H1 (cell line): Measurements from ENCODE around the gene PAEP. TPM values are rescaled to one million over a fixed set of nuclear protein-coding genes. Genes with fewer than 3 reads are reported as not detected.

Experiments used
- CTCF ChIA-PET: fragments of 300-600 bp; sonication (Branson Sonifier 250); formaldehyde crosslinking; loops from one replicate; lab custom pipeline; 2021; ENCODE audit not compliant: partially characterized antibody; lab: Charles Lee
- POLR2A ChIA-PET: fragments of 300-600 bp; sonication (Branson Sonifier 250); formaldehyde crosslinking; loops from one replicate; lab custom pipeline; 2021; ENCODE audit warnings: inconsistent platforms; ENCODE audit not compliant: partially characterized antibody; lab: Charles Lee
- DNase-seq, 2 experiments: peaks; one replicate each; pipeline versions ENCODE4 v3.0.0 to v3.0.0-alpha.2; 2010 to 2022; ENCODE audit warnings: low spot score in 2 of 2, low read depth in 1 of 2, mixed read lengths in 1 of 2
- FAIRE-seq: peaks from 2 replicates; lab custom pipeline; 2011; peaks lifted over from hg19 to GRCh38; lab: Jason Lieb, UNC
- H2AFZ ChIP-seq: 2 replicates; pipeline ENCODE4 v1.8.1; 2012; ENCODE audit warnings: low read length, inconsistent platforms
- H2AK5ac ChIP-seq: 2 replicates; pipeline ENCODE4 v1.6.1; 2013; ENCODE audit warnings: low read depth, low read length
- H2BK120ac ChIP-seq: replicated peaks from 2 replicates; pipeline ENCODE3; 2013; ENCODE audit warnings: low read depth, low read length, inconsistent platforms
- H2BK12ac ChIP-seq: 2 replicates; pipeline ENCODE4 v1.6.1; 2013; ENCODE audit warnings: low read depth, low read length
- H2BK15ac ChIP-seq: 2 replicates; pipeline ENCODE4 v1.6.1; 2013; ENCODE audit warnings: low read length
- H2BK20ac ChIP-seq: 2 replicates; pipeline ENCODE4 v1.6.1; 2013; ENCODE audit warnings: low read length
- H2BK5ac ChIP-seq: 2 replicates; pipeline ENCODE4 v1.6.1; 2013; ENCODE audit warnings: low read depth, low read length
- H3K14ac ChIP-seq: 2 replicates; pipeline ENCODE4 v1.6.1; 2013; ENCODE audit warnings: inconsistent platforms; ENCODE audit not compliant: insufficient read length
- H3K18ac ChIP-seq: 2 replicates; pipeline ENCODE4 v1.6.1; 2013; ENCODE audit warnings: low read length; ENCODE audit errors: extremely low read depth
- H3K23ac ChIP-seq: 2 replicates; pipeline ENCODE4 v1.6.1; 2013; ENCODE audit warnings: inconsistent platforms; ENCODE audit not compliant: insufficient read length
- H3K23me2 ChIP-seq: 2 replicates; pipeline ENCODE4 v1.6.1; 2013; ENCODE audit warnings: low read depth, low read length
- H3K27ac ChIP-seq: 2 replicates; pipeline ENCODE4 v1.6.1; 2011; ENCODE audit warnings: low read depth, low read length, inconsistent platforms
- H3K27me3 ChIP-seq, 4 experiments: replicated peaks in 1 of 4; 1 replicate in 1 of 4; 2 replicates in 3 of 4; pipeline versions ENCODE4 v1.6.1 to v1.8.1; 2011 to 2013; ENCODE audit warnings: low read length in 3 of 4, mild to moderate bottlenecking in 3 of 4, inconsistent platforms in 2 of 4, mixed read lengths in 2 of 4, moderate library complexity in 1 of 4; ENCODE audit not compliant: control insufficient read depth in 3 of 4, insufficient read depth in 3 of 4; ENCODE audit errors: extremely low read depth in 1 of 4
- H3K36me3 ChIP-seq, 4 experiments: 2 replicates each; pipeline versions ENCODE4 v1.6.1 to v1.8.1; 2011 to 2013; ENCODE audit warnings: mild to moderate bottlenecking in 4 of 4, low read length in 3 of 4, moderate library complexity in 2 of 4, control low read depth in 1 of 4, inconsistent platforms in 1 of 4; ENCODE audit not compliant: insufficient read depth in 4 of 4, control insufficient read depth in 2 of 4
- H3K4ac ChIP-seq: replicated peaks from 2 replicates; pipeline ENCODE3; 2013; ENCODE audit warnings: low read length, low read depth, mixed read lengths, inconsistent platforms; ENCODE audit not compliant: insufficient read length
- H3K4me1 ChIP-seq, 4 experiments: replicated peaks in 1 of 4; 1 replicate in 1 of 4; 2 replicates in 3 of 4; pipeline versions ENCODE4 v1.6.1 to v1.8.1; 2011 to 2013; ENCODE audit warnings: low read length in 3 of 4, inconsistent platforms in 2 of 4, mixed read lengths in 1 of 4; ENCODE audit not compliant: insufficient read depth in 4 of 4, control insufficient read depth in 3 of 4
- H3K4me2 ChIP-seq, 2 experiments: 2 replicates each; pipeline versions ENCODE4 v1.6.1 to v1.8.1; 2011 to 2013; ENCODE audit warnings: low read depth in 2 of 2, low read length in 2 of 2, control low read depth in 1 of 2, inconsistent platforms in 1 of 2, mild to moderate bottlenecking in 1 of 2; ENCODE audit not compliant: insufficient read depth in 1 of 2
- H3K4me3 ChIP-seq, 4 experiments: fragments of 200-600, 300-600 bp in 1 of 4; sonication (generic), shearing (Covaris generic), sonication (Bioruptor Twin) in 1 of 4; 2 replicates each; pipeline versions ENCODE4 v1.5.1 to v1.8.1; 2011 to 2016; ENCODE audit warnings: low read length in 4 of 4, low read depth in 3 of 4, control low read depth in 2 of 4, inconsistent platforms in 2 of 4, mild to moderate bottlenecking in 2 of 4, mixed read lengths in 1 of 4, moderate library complexity in 1 of 4; ENCODE audit not compliant: insufficient read depth in 2 of 4; ENCODE audit errors: extremely low read depth in 1 of 4
- H3K56ac ChIP-seq: replicated peaks from 2 replicates; pipeline ENCODE3; 2013; ENCODE audit warnings: low read depth, mild to moderate bottlenecking, mixed read lengths, low read length, inconsistent platforms; ENCODE audit not compliant: insufficient read length
- H3K79me1 ChIP-seq: 2 replicates; pipeline ENCODE4 v1.6.1; 2013; ENCODE audit warnings: low read depth, low read length, control low read depth
- H3K79me2 ChIP-seq, 2 experiments: 2 replicates each; pipeline versions ENCODE4 v1.6.1 to v1.8.1; 2012 to 2013; ENCODE audit warnings: low read length in 2 of 2, mild to moderate bottlenecking in 2 of 2, inconsistent platforms in 1 of 2; ENCODE audit not compliant: insufficient read depth in 2 of 2, control insufficient read depth in 1 of 2
- H3K9ac ChIP-seq, 4 experiments: replicated peaks in 1 of 4; 1 replicate in 1 of 4; 2 replicates in 3 of 4; pipeline versions ENCODE4 v1.6.1 to v1.8.1; 2011 to 2013; ENCODE audit warnings: low read depth in 3 of 4, low read length in 3 of 4, control low read depth in 2 of 4, mild to moderate bottlenecking in 2 of 4, moderate library complexity in 2 of 4, inconsistent platforms in 1 of 4; ENCODE audit errors: extremely low read depth in 1 of 4
- H3K9me3 ChIP-seq, 2 experiments: 2 replicates each; pipeline versions ENCODE4 v1.6.1 to v1.8.1; 2012 to 2013; ENCODE audit warnings: mild to moderate bottlenecking in 2 of 2, moderate library complexity in 2 of 2, control low read depth in 1 of 2, inconsistent platforms in 1 of 2, low read depth in 1 of 2, low read length in 1 of 2, mixed read lengths in 1 of 2; ENCODE audit not compliant: insufficient read depth in 2 of 2
- H4K20me1 ChIP-seq, 2 experiments: replicated peaks in 1 of 2; 2 replicates each; pipeline versions ENCODE3 to v1.8.1; 2011 to 2013; ENCODE audit warnings: inconsistent platforms in 2 of 2, low read length in 2 of 2, mild to moderate bottlenecking in 1 of 2; ENCODE audit not compliant: insufficient read depth in 2 of 2, control insufficient read depth in 1 of 2
- H4K5ac ChIP-seq: 2 replicates; pipeline ENCODE4 v1.6.1; 2013; ENCODE audit warnings: low read length, low read depth, mixed read lengths, inconsistent platforms; ENCODE audit not compliant: insufficient read length
- H4K8ac ChIP-seq: 2 replicates; pipeline ENCODE4 v1.8.0; 2013; ENCODE audit warnings: mild to moderate bottlenecking, moderate library complexity, low read length, inconsistent platforms; ENCODE audit not compliant: insufficient read depth; ENCODE audit errors: extremely low read depth
- H4K91ac ChIP-seq: replicated peaks from 2 replicates; pipeline ENCODE3; 2013; ENCODE audit warnings: low read length, mixed read lengths, inconsistent platforms; ENCODE audit not compliant: insufficient read length
- CTBP2 ChIP-seq: IDR thresholded peaks from 2 replicates; pipeline ENCODE4 v1.7.0; 2011; ENCODE audit warnings: borderline replicate concordance, mild to moderate bottlenecking, moderate library complexity, mixed read lengths, low read length; ENCODE audit not compliant: insufficient read depth, insufficient read length
- GABPA ChIP-seq: IDR thresholded peaks from 2 replicates; pipeline ENCODE4 v1.6.1; 2011; ENCODE audit warnings: mild to moderate bottlenecking, low read length, moderate library complexity, borderline replicate concordance; ENCODE audit not compliant: insufficient read depth
- WGBS, 2 experiments: shearing (Covaris generic) in 1 of 2; methylation state at CpG; one replicate each; pipeline versions ENCODE4 v1.1.6 to v1.1.7; 2013 to 2015; ENCODE audit warnings: low lambda C conversion rate in 2 of 2, mixed read lengths in 2 of 2, inconsistent platforms in 1 of 2, low coverage in 1 of 2, missing lambda C conversion rate in 1 of 2; ENCODE audit not compliant: insufficient replicate concordance in 2 of 2, insufficient coverage in 1 of 2, insufficient read length in 1 of 2; ENCODE audit errors: extremely low coverage in 1 of 2, missing lambda C conversion rate in 1 of 2; 5-methylcytosine and 5-hydroxymethylcytosine counted together
- polyA plus RNA-seq, 7 experiments: library from polyadenylated mRNA; depleted of rRNA in 3 of 7; stranded (reverse) in 5 of 7; unstranded in 2 of 7; fragments of >200 nt in 5 of 7; fragments of 200-250 nt in 2 of 7; gene quantifications; 1 replicate in 5 of 7; 2 replicates in 1 of 7; 4 replicates in 1 of 7; pipeline versions ENCODE4 v1.2.1 to v1.2.3, GENCODE V29; 2011 to 2013; ENCODE audit warnings: missing spikeins in 2 of 7, mixed read lengths in 2 of 7
- total RNA-seq: library from RNA; stranded (reverse); fragmentation: NEBNext Ultra II Directional; extraction: Animal tissue kit (Norgen Biotek cat#: 25700); gene quantifications from 2 replicates; pipeline ENCODE4 v1.2.1, GENCODE V29; 2021

PAEP gene
- total and polyA plus RNA-seq, 2 of the 8 experiments (the other 6 are each of a cell fraction or from before 2014, with no cell fraction given) = not detected

GRCh38 chr9:135574331-135574730 is 12.8 kb downstream of the PAEP start:
- no peak overlapping the region for H3K14ac ChIP-seq
- no peaks in the 10 kb centered on the region for H3K79me1 ChIP-seq
- H3K4me3 ChIP-seq = no peak overlapping the region
- FAIRE-seq (no peak), DNase-seq (no peak)
- no peak overlapping the region for H2BK15ac ChIP-seq
- TF ChIP-seq GABPA (no peak), CTBP2 (no peak)
- H3K79me2 ChIP-seq = no peaks in the 10 kb centered on the region
- no peak overlapping the region for H2BK12ac ChIP-seq
- no peak overlapping the region for H2BK20ac ChIP-seq
- H3K27me3 ChIP-seq = no peaks in the 10 kb centered on the region
- H4K20me1 ChIP-seq = peaks cover 0 to 4% of the 10 kb centered on the region in 2 experiments
- WGBS, 2 experiments = 93% methylated on average over 14 of the region's 14 CpGs; no CpG with 5 or more reads in 1 of the 2 experiments
- no peak overlapping the region for H3K23ac ChIP-seq
- no peak overlapping the region for H3K18ac ChIP-seq
- no peak overlapping the region for H2AFZ ChIP-seq
- no peak overlapping the region for H2AK5ac ChIP-seq
- H3K4me2 ChIP-seq = no peak overlapping the region
- no peak overlapping the region for H2BK120ac ChIP-seq
- H4K8ac ChIP-seq = no peak overlapping the region
- peaks cover 0 to 6% of the 10 kb centered on the region in 2 experiments; a peak in 1 of 4 replicates for H3K9me3 ChIP-seq
- H3K4ac ChIP-seq = no peak overlapping the region
- H4K91ac ChIP-seq = no peak overlapping the region
- peaks cover 21% of the 10 kb centered on the region; the same call in 1 of the 2 replicates for H3K23me2 ChIP-seq
- H3K4me1 ChIP-seq = 0 out of 7 replicates have a peak, but pooled peaks cover 0 to 3% (median 0%) of the 10 kb centered on the region in 4 experiments
- no peak overlapping the region for H4K5ac ChIP-seq
- no peak overlapping the region for H3K56ac ChIP-seq
- no peak overlapping the region for H3K27ac ChIP-seq
- H3K36me3 ChIP-seq = no peaks in the 10 kb centered on the region
- POLR2A ChIA-PET = no interaction called here
- CTCF ChIA-PET = no interaction called here
- no peak overlapping the region for H3K9ac ChIP-seq
- no peak overlapping the region for H2BK5ac ChIP-seq
